NCI-H2107 treated with DMSO at 0.1 percent for 48 hours (cell line): ENCODE measurements around the gene C16orf78.
A peak's percentile ranks its signal among the peaks of the same experiment; 100 is the strongest.

Source experiments
- DNase-seq: peaks from one replicate; lab custom pipeline; 2025; ENCODE audit not compliant: unreplicated experiment; lab: John Stamatoyannopoulos, UW

C16orf78 gene

DNA sequence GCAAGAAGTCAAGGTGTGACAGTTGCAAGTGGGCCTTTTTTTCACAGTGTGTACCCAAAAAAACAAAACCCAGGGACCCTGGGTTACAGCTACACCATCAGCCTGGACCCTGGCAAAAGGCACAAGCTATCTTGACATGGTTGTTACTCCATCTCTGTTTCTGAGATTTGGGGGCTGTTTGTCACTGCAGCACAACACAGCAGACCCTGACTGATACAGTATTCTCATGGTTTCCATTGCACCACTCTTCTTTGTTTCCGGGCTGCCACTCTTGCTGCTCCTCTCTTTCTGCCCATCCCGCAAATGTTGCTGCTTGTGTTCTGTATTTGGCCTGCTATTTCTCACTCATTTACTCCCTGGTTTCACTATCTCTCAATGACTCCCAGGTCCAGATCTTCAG lies 55.2 kb downstream of the C16orf78 start:
- DNase-seq, result no peak

- DNase-seq, result no peak
These were observed 57.4 kb downstream of the C16orf78 start for GRCh38 chr16:49431040-49431439.

DNA sequence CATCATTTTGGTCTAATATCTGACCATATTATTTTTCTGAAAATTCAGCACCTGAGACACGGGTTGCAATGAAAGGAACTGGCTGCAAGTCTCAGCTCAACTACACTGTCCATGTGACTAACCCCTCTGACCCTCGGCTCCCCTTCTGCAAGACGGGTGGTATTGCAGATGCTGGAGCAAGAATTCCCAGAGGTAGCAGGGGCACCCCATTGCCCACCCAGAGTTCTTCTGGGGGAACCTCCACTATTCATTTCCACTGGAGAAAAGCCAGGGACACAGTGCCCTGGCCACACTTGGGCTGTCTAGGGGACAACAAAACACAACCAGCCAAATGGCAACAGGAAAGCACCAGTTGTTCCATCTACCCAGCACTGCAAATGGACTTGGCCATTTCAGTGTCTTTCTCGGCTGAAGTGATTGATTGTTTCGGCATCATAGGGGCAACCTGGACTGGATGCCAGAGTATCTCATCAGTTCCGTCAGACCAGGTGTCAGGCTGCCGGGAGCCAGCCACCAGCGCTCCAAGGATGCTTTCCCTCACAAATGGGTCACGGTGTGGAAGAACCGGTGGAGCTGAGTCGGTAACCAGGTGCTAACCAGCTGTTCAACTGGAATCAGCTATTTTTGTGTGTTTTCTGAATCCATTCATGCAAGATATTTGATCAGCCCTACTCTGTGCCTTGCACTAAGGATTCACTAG lies 58.1 kb downstream of the C16orf78 start:
- DNase-seq, result no peak

DNA sequence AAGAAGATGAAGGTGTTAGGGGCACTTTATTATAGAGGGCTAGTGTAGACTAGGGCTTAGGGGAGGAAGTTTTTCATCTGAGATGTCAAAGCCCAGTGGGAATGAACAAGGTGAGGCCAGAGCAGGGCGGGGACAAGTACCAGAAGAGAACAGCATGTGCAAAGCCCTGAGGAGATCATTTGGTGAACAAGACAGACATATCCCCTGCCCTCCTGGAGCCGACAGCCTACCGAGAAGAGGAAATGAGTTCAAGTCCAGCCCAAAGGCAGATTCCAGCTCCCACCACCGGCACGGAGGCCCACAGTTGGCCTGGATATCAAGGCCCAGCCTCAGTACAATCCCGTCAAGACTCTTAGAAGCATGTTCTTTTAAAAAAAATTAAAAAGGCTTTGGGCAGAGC lies 61.1 kb downstream of the C16orf78 start:
- no peak for DNase-seq

DNA sequence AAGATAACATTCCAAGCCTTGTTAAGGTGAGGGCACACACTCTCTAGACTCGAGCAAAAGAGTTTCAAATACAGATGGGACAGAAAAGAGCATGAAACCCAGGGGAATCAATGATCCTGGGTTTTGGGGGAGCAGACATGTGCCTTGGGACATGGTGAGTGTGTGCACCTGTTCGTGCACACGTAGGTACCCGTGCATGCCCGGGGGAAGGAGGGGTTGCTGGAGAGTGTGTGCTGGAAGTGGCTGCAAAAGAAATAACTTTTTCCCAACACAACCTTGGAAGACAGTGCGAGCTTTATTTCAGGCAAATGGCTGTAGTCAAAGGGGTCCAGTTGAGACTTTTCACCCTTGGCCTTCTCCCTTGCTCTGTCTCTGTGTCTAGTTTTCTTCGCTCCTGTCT lies 62.6 kb downstream of the C16orf78 start:
- no peak for DNase-seq

DNA sequence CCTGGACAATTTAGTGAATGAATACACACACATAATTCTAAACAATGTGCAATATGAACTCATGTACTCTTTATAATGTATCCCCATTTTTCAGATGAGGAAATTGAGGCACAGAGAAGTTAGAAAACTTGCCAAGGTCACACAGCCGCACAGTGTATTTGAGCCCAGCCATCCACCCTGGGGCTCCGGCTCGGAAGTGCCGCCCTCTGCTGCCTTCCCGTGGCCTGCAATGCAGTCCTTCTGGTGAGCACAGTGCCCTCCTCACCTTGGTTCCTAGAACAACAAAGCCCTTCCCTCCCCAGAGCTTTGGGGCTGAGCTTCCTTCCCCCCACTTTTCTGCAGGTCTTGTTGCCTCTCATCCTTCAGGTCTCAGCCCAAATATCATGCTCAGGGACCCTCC lies 63.7 kb downstream of the C16orf78 start:
- no peak for DNase-seq

DNA sequence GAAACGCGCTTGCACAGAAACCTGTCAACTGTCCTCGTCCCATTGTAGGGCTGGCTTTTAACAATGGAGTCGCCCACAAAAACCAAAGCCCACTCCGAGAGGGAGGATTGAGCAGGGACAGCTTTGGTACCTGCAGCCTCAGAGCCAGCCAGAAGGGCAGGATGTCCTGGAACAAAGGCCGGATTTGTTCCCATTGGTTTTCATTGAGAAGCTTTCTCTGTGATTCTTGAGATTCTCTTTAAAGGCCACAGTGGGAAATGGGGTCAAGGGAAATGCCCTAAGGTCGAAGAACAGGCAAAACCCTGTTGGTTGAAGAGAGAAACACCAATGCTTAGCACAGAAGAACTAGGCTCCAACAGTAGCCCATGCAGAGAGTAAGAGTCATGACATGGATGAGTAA lies 65.4 kb downstream of the C16orf78 start:
- DNase-seq, result no peak

DNA sequence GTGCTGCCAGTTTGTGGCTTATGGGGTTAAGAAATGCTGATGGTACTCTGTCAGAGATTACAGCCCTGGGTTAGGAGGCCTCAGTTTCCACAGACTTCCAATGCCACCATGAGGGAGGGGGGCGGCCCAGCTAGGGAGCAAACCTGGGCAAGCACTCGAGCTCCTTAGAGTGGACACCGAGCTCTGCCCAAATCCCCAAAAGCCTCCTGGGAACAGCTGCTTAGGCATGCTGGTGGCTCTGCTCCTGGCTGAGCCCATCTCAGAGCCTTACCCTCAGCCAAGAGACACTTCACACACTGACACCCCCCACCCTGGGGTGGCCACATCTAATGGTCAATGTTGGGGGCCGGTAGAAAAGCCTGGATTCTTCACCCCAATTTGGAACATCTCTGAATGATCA lies 66.1 kb downstream of the C16orf78 start:
- DNase-seq, result no peak

GRCh38 chr16:49440156-49441065 lies 66.8 kb downstream of the C16orf78 start:
- DNase-seq, result no peak

- DNase-seq, result peak; percentile 12
These were observed 67.8 kb downstream of the C16orf78 start for GRCh38 chr16:49441366-49441780.

DNA sequence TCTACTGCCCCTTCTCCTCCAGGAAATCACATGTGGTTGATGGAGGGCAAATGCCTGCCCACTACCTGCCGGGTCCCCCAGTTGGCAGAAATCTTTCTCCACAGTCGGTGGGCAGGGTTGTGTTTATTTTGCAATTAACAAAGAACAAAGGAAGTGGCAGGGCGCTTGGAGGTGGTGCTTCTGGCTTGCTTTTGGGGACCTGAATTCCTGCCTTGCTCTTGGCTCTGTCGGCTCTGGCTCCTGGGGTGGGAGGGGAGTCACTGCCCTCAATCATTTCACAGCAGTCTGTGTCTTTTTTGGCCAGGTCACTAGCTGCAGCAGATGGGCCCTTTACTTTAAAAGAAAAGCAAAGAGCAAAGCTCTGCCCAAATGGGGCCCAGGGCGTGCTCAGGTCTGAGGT lies 69.2 kb downstream of the C16orf78 start:
- no peak for DNase-seq

GRCh38 chr16:49443576-49443975 lies 70.0 kb downstream of the C16orf78 start:
- DNase-seq, result no peak

DNA sequence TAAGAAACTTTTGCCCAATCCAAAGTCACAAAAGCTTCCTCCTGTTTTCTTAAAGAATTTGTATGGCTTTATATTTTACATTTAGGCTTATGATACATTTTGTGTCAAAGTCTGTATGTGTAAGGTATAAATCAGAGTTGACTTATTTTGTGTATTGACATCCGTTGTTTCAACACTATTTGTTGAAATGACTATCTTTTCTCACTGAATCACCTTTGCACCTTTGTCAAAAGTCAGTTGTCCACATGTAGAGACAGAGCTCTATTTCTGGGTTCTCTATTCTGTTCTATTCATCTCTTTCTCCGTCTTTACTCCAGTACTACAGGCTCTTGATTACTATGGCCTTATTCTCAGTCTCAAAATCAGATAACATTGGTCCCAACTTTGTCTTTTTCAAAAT lies 73.2 kb downstream of the C16orf78 start:
- no peak for DNase-seq
